ENCODE measurements around the gene BCL6B.
A peak's percentile ranks its signal among the peaks of the same experiment; 100 is the strongest.

Gene BCL6B

GRCh38 chr17:7025245-7025644, 2.4 kb downstream of the BCL6B start:
- Histone ChIP-seq H3K36me3 (ENCODE audit: insufficient read depth, low read length) (no peaks in the 10 kb centered on the region), H3K4me3 (ENCODE audit: low read length) (no peak overlapping the region), H2AFZ (ENCODE audit: low read depth, low read length) (no peak overlapping the region), H3K4me1 (ENCODE audit: insufficient read depth, low read length) (peaks cover 3% of the 10 kb centered on the region), H3K27me3 (ENCODE audit: insufficient read depth, low read length) (peaks cover 28% of the 10 kb centered on the region), H3K9me3 (ENCODE audit: low read length) (peaks cover 9% of the 10 kb centered on the region)

GRCh38 chr17:7026471-7027115, 3.7 kb downstream of the BCL6B start:
- peaks cover 9% of the 10 kb centered on the region for H3K9me3 ChIP-seq (ENCODE audit: low read length)
- H3K27me3 ChIP-seq (ENCODE audit: insufficient read depth, low read length), result peaks cover 22% of the 10 kb centered on the region
- H3K36me3 ChIP-seq (ENCODE audit: insufficient read depth, low read length), result no peaks in the 10 kb centered on the region
- no peak overlapping the region for H3K4me3 ChIP-seq (ENCODE audit: low read length)
- no peaks in the 10 kb centered on the region for H3K4me1 ChIP-seq (ENCODE audit: insufficient read depth, low read length)
- no peak overlapping the region for H2AFZ ChIP-seq (ENCODE audit: low read depth, low read length)

- H3K9me3 ChIP-seq (ENCODE audit: low read length), result peaks cover 9% of the 10 kb centered on the region
- no peaks in the 10 kb centered on the region for H3K4me1 ChIP-seq (ENCODE audit: insufficient read depth, low read length)
- peaks cover 19% of the 10 kb centered on the region for H3K27me3 ChIP-seq (ENCODE audit: insufficient read depth, low read length)
- H3K36me3 ChIP-seq (ENCODE audit: insufficient read depth, low read length), result no peaks in the 10 kb centered on the region
- H3K4me3 ChIP-seq (ENCODE audit: low read length), result no peak overlapping the region
- no peak overlapping the region for H2AFZ ChIP-seq (ENCODE audit: low read depth, low read length)
These were observed 4.5 kb downstream of the BCL6B start for GRCh38 chr17:7027335-7027734.

- Histone ChIP-seq H3K4me1 (ENCODE audit: insufficient read depth, low read length) (no peaks in the 10 kb centered on the region), H3K9me3 (ENCODE audit: low read length) (no peaks in the 10 kb centered on the region), H3K4me3 (ENCODE audit: low read length) (no peak overlapping the region), H3K36me3 (ENCODE audit: insufficient read depth, low read length) (no peaks in the 10 kb centered on the region), H3K27me3 (ENCODE audit: insufficient read depth, low read length) (peaks cover 6% of the 10 kb centered on the region), H2AFZ (ENCODE audit: low read depth, low read length) (no peak overlapping the region)
These were observed 6.2 kb downstream of the BCL6B start for GRCh38 chr17:7029096-7029495.

- Histone ChIP-seq H3K27me3 (ENCODE audit: insufficient read depth, low read length) (peaks cover 3% of the 10 kb centered on the region), H3K9me3 (ENCODE audit: low read length) (no peaks in the 10 kb centered on the region), H3K4me3 (ENCODE audit: low read length) (no peak overlapping the region), H2AFZ (ENCODE audit: low read depth, low read length) (no peak overlapping the region), H3K36me3 (ENCODE audit: insufficient read depth, low read length) (no peaks in the 10 kb centered on the region), H3K4me1 (ENCODE audit: insufficient read depth, low read length) (no peaks in the 10 kb centered on the region)
These were observed 6.8 kb downstream of the BCL6B start for GRCh38 chr17:7029659-7030058.

- Histone ChIP-seq H3K4me1 (ENCODE audit: insufficient read depth, low read length) (peaks cover 15% of the 10 kb centered on the region), H3K4me3 (ENCODE audit: low read length) (peak overlapping the region; percentile 52), H3K36me3 (ENCODE audit: insufficient read depth, low read length) (no peaks in the 10 kb centered on the region), H3K27me3 (ENCODE audit: insufficient read depth, low read length) (no peaks in the 10 kb centered on the region), H3K9me3 (ENCODE audit: low read length) (no peaks in the 10 kb centered on the region), H2AFZ (ENCODE audit: low read depth, low read length) (peak overlapping the region; percentile 30)
These were observed 12.2 kb downstream of the BCL6B start for GRCh38 chr17:7034955-7035590.

- Histone ChIP-seq H3K9me3 (ENCODE audit: low read length) (no peaks in the 10 kb centered on the region), H3K4me3 (ENCODE audit: low read length) (peak within 1 kb of the TSS; percentile 52), H3K27me3 (ENCODE audit: insufficient read depth, low read length) (no peaks in the 10 kb centered on the region), H3K36me3 (ENCODE audit: insufficient read depth, low read length) (no peaks in the 10 kb centered on the region), H3K4me1 (ENCODE audit: insufficient read depth, low read length) (peaks cover 15% of the 10 kb centered on the region), H2AFZ (ENCODE audit: low read depth, low read length) (peak within 1 kb of the TSS; percentile 30)
These were observed 12.9 kb downstream of the BCL6B start, which contains the start of gene SLC16A13 for GRCh38 chr17:7035591-7036368. SLC16A13 (plus strand) TSS chr17:7036015; CDS start chr17:7036383, 368 bp downstream.

- Histone ChIP-seq H3K4me3 (ENCODE audit: low read length) (no peak overlapping the region), H3K36me3 (ENCODE audit: insufficient read depth, low read length) (no peaks in the 10 kb centered on the region)
These were observed 15.4 kb downstream of the BCL6B start for GRCh38 chr17:7038025-7038862.

GRCh38 chr17:7039832-7040231, 17.0 kb downstream of the BCL6B start:
- no peaks in the 10 kb centered on the region for H3K36me3 ChIP-seq (ENCODE audit: insufficient read depth, low read length)
- H3K9me3 ChIP-seq (ENCODE audit: low read length), result no peaks in the 10 kb centered on the region
- H3K27me3 ChIP-seq (ENCODE audit: insufficient read depth, low read length), result no peaks in the 10 kb centered on the region
- no peak overlapping the region for H3K4me3 ChIP-seq (ENCODE audit: low read length)
- H3K4me1 ChIP-seq (ENCODE audit: insufficient read depth, low read length), result peaks cover 20% of the 10 kb centered on the region
- no peak overlapping the region for H2AFZ ChIP-seq (ENCODE audit: low read depth, low read length)

More at GRCh38 chr17:7038025-7038862, 15.4 kb downstream of the BCL6B start:
- Histone ChIP-seq H3K27me3 (ENCODE audit: insufficient read depth, low read length) (no peaks in the 10 kb centered on the region), H3K9me3 (ENCODE audit: low read length) (no peaks in the 10 kb centered on the region), H3K4me1 (ENCODE audit: insufficient read depth, low read length) (peaks cover 21% of the 10 kb centered on the region), H2AFZ (ENCODE audit: low read depth, low read length) (no peak overlapping the region)

GRCh38 chr17:7041607-7042500, 19.0 kb downstream of the BCL6B start:
- no peaks in the 10 kb centered on the region for H3K9me3 ChIP-seq (ENCODE audit: low read length)
- H2AFZ ChIP-seq (ENCODE audit: low read depth, low read length), result no peak overlapping the region
- H3K36me3 ChIP-seq (ENCODE audit: insufficient read depth, low read length), result no peaks in the 10 kb centered on the region
- no peaks in the 10 kb centered on the region for H3K27me3 ChIP-seq (ENCODE audit: insufficient read depth, low read length)
- no peak overlapping the region for H3K4me3 ChIP-seq (ENCODE audit: low read length)
- H3K4me1 ChIP-seq (ENCODE audit: insufficient read depth, low read length), result peaks cover 20% of the 10 kb centered on the region

- Histone ChIP-seq H3K4me1 (ENCODE audit: insufficient read depth, low read length) (peaks cover 19% of the 10 kb centered on the region), H2AFZ (ENCODE audit: low read depth, low read length) (no peak overlapping the region), H3K4me3 (ENCODE audit: low read length) (no peak overlapping the region), H3K36me3 (ENCODE audit: insufficient read depth, low read length) (no peaks in the 10 kb centered on the region), H3K27me3 (ENCODE audit: insufficient read depth, low read length) (no peaks in the 10 kb centered on the region), H3K9me3 (ENCODE audit: low read length) (no peaks in the 10 kb centered on the region)
These were observed 19.8 kb downstream of the BCL6B start for GRCh38 chr17:7042501-7043181.

GRCh38 chr17:7043182-7043496, 20.3 kb downstream of the BCL6B start:
- no peak overlapping the region for H3K4me3 ChIP-seq (ENCODE audit: low read length)
- H3K27me3 ChIP-seq (ENCODE audit: insufficient read depth, low read length), result no peaks in the 10 kb centered on the region
- H3K36me3 ChIP-seq (ENCODE audit: insufficient read depth, low read length), result no peaks in the 10 kb centered on the region

More at GRCh38 chr17:7043182-7043496, 20.3 kb downstream of the BCL6B start:
- H3K4me1 ChIP-seq (ENCODE audit: insufficient read depth, low read length), result peaks cover 14% of the 10 kb centered on the region
- H3K9me3 ChIP-seq (ENCODE audit: low read length), result no peaks in the 10 kb centered on the region
- H2AFZ ChIP-seq (ENCODE audit: low read depth, low read length), result no peak overlapping the region

All from neuron (in vitro differentiated cells).